H9 (cell line): ENCODE results near the gene PRDM11. TPM values are rescaled to one million over a fixed set of nuclear protein-coding genes. Genes with fewer than 3 reads are reported as not detected.

Experiments
- DNase-seq: peaks from one replicate; pipeline ENCODE4 v3.0.0-alpha.2; 2017
- H2AFZ ChIP-seq: one replicate; pipeline ENCODE4 v1.6.1; 2013; ENCODE audit warnings: mild to moderate bottlenecking, low read length, control low read depth, moderate library complexity
- H2AK5ac ChIP-seq: 2 replicates; pipeline ENCODE4 v1.6.1; 2013; ENCODE audit warnings: low read length, control low read depth, mixed read lengths; ENCODE audit not compliant: insufficient read length
- H2BK120ac ChIP-seq: one replicate; pipeline ENCODE4 v1.6.1; 2013; ENCODE audit warnings: low read depth, mild to moderate bottlenecking, low read length, control low read depth, inconsistent platforms; ENCODE audit not compliant: poor library complexity, severe bottlenecking
- H2BK12ac ChIP-seq: 2 replicates; pipeline ENCODE4 v1.6.1; 2013; ENCODE audit warnings: low read length, control low read depth, mixed read lengths, low read depth; ENCODE audit not compliant: insufficient read length
- H2BK15ac ChIP-seq: 2 replicates; pipeline ENCODE4 v1.6.1; 2013; ENCODE audit warnings: low read depth, low read length, control low read depth
- H2BK20ac ChIP-seq: one replicate; pipeline ENCODE4 v1.6.1; 2013; ENCODE audit warnings: low read depth, mild to moderate bottlenecking, low read length, control low read depth, inconsistent platforms; ENCODE audit not compliant: poor library complexity, severe bottlenecking
- H2BK5ac ChIP-seq: 2 replicates; pipeline ENCODE4 v1.6.1; 2013; ENCODE audit warnings: low read length, control low read depth, mixed read lengths; ENCODE audit not compliant: insufficient read length
- H3K14ac ChIP-seq: 2 replicates; pipeline ENCODE4 v1.6.1; 2013; ENCODE audit warnings: low read length, control low read depth; ENCODE audit not compliant: insufficient read depth
- H3K18ac ChIP-seq: 2 replicates; pipeline ENCODE4 v1.6.1; 2013; ENCODE audit warnings: low read depth, mild to moderate bottlenecking, mixed read lengths, low read length, control low read depth; ENCODE audit not compliant: insufficient read length
- H3K23ac ChIP-seq: 2 replicates; pipeline ENCODE4 v1.6.1; 2013; ENCODE audit warnings: low read length, control low read depth, mixed read lengths, low read depth; ENCODE audit not compliant: insufficient read length
- H3K23me2 ChIP-seq: 2 replicates; pipeline ENCODE4 v1.6.1; 2013; ENCODE audit warnings: low read depth, mild to moderate bottlenecking, mixed read lengths, low read length, control low read depth; ENCODE audit not compliant: insufficient read length, poor library complexity, severe bottlenecking
- H3K27ac ChIP-seq: 2 replicates; pipeline ENCODE4 v1.5.1; 2013; ENCODE audit warnings: low read length, control low read depth, mixed read lengths, low read depth; ENCODE audit not compliant: insufficient read length
- H3K27me3 ChIP-seq: 2 replicates; pipeline ENCODE4 v1.6.1; 2013; ENCODE audit warnings: low read length, control low read depth, inconsistent platforms; ENCODE audit not compliant: insufficient read depth
- H3K4ac ChIP-seq: 2 replicates; pipeline ENCODE4 v1.6.1; 2013; ENCODE audit warnings: low read depth, mild to moderate bottlenecking, control low read depth, inconsistent platforms, low read length, moderate library complexity
- H3K4me1 ChIP-seq: 2 replicates; pipeline ENCODE4 v1.6.1; 2013; ENCODE audit warnings: low read length, control low read depth, inconsistent platforms; ENCODE audit not compliant: insufficient read depth
- H3K4me2 ChIP-seq: 2 replicates; pipeline ENCODE4 v1.6.1; 2013; ENCODE audit warnings: low read length, control low read depth, mixed read lengths; ENCODE audit not compliant: insufficient read length, insufficient read depth
- H3K56ac ChIP-seq: 2 replicates; pipeline ENCODE4 v1.6.1; 2013; ENCODE audit warnings: low read depth, mild to moderate bottlenecking, mixed read lengths, low read length, control low read depth; ENCODE audit not compliant: insufficient read length
- H3K79me1 ChIP-seq: 2 replicates; pipeline ENCODE4 v1.6.1; 2013; ENCODE audit warnings: low read depth, mild to moderate bottlenecking, moderate library complexity, low read length, control low read depth, inconsistent platforms; ENCODE audit not compliant: insufficient read depth, poor library complexity, severe bottlenecking
- H3K79me2 ChIP-seq: 2 replicates; pipeline ENCODE4 v1.6.1; 2013; ENCODE audit warnings: low read length, control low read depth, inconsistent platforms; ENCODE audit not compliant: insufficient read depth
- H3K9ac ChIP-seq: 2 replicates; pipeline ENCODE4 v1.6.1; 2013; ENCODE audit warnings: low read length, control low read depth, mixed read lengths; ENCODE audit not compliant: insufficient read length; ENCODE audit errors: extremely low read depth
- H3K9me3 ChIP-seq: one replicate; pipeline ENCODE4 v1.6.1; 2013; ENCODE audit warnings: low read depth, low read length, inconsistent platforms; ENCODE audit not compliant: control insufficient read depth
- H3T11ph ChIP-seq: one replicate; pipeline ENCODE4 v1.6.1; 2013; ENCODE audit warnings: mild to moderate bottlenecking, low read length, control low read depth, inconsistent platforms
- H4K20me1 ChIP-seq: one replicate; pipeline ENCODE4 v1.6.1; 2013; ENCODE audit not compliant: control insufficient read depth, insufficient read length, insufficient read depth
- H4K5ac ChIP-seq: 2 replicates; pipeline ENCODE4 v1.6.1; 2013; ENCODE audit warnings: low read depth, mild to moderate bottlenecking, mixed read lengths, low read length, control low read depth; ENCODE audit not compliant: insufficient read length
- H4K8ac ChIP-seq: replicated peaks from 2 replicates; pipeline ENCODE4 v1.6.1; 2013; ENCODE audit warnings: low read length, control low read depth, mixed read lengths, low read depth; ENCODE audit not compliant: insufficient read length
- H4K91ac ChIP-seq: 2 replicates; pipeline ENCODE4 v1.6.1; 2013; ENCODE audit warnings: low read depth, mild to moderate bottlenecking, moderate library complexity, mixed read lengths, low read length, control low read depth; ENCODE audit not compliant: insufficient read length
- H3K27ac Mint-ChIP-seq, 3 experiments: 2 replicates in 2 of 3; 3 replicates in 1 of 3; pipeline ENCODE4 v1.8.0; 2020 to 2021; ENCODE audit warnings: mixed read lengths in 3 of 3, mild to moderate bottlenecking in 1 of 3, moderate library complexity in 1 of 3
- H3K27me3 Mint-ChIP-seq: 2 replicates; pipeline ENCODE4 v1.8.0; 2021; ENCODE audit warnings: low read depth, mild to moderate bottlenecking, moderate library complexity, mixed read lengths
- H3K36me3 Mint-ChIP-seq, 3 experiments: 2 replicates in 2 of 3; 3 replicates in 1 of 3; pipeline ENCODE4 v1.8.0; 2020 to 2021; ENCODE audit warnings: low read depth in 3 of 3, mixed read lengths in 3 of 3; ENCODE audit not compliant: insufficient read depth in 1 of 3
- H3K4me1 Mint-ChIP-seq, 2 experiments: 2 replicates each; pipeline ENCODE4 v1.8.0; 2020; ENCODE audit warnings: mixed read lengths in 2 of 2
- H3K4me3 Mint-ChIP-seq, 2 experiments: 2 replicates in 1 of 2; 3 replicates in 1 of 2; pipeline ENCODE4 v1.8.0; 2020 to 2021; ENCODE audit warnings: mild to moderate bottlenecking in 2 of 2, mixed read lengths in 2 of 2, moderate library complexity in 1 of 2
- H3K9me3 Mint-ChIP-seq, 2 experiments: 2 replicates in 1 of 2; 3 replicates in 1 of 2; pipeline ENCODE4 v1.8.0; 2020; ENCODE audit warnings: mild to moderate bottlenecking in 2 of 2, mixed read lengths in 2 of 2, moderate library complexity in 1 of 2
- WGBS: extraction: QIAGEN DNeasy Blood & Tissue Kit; methylation state at CpG from one replicate; pipeline ENCODE4 v1.1.7; 2013; ENCODE audit warnings: missing lambda C conversion rate, low lambda C conversion rate, mixed read lengths; ENCODE audit not compliant: insufficient read length; ENCODE audit errors: extremely low coverage; 5-methylcytosine and 5-hydroxymethylcytosine counted together
- total RNA-seq: library from RNA; stranded (reverse); gene quantifications from 2 replicates; pipeline ENCODE4 v1.2.1, GENCODE V29; 2021
- TF ChIP-seq, protein P1 (sequence below): fragments of 200-600 bp; sonication (generic); conservative IDR thresholded peaks from 3 replicates; pipeline ENCODE4 v1.8.0; 2021; ENCODE audit warnings: antibody characterized with exemption, mild to moderate bottlenecking

The PRDM11 gene
- total RNA-seq, 1 experiment from 2014 or later = 11.5 TPM

DNA sequence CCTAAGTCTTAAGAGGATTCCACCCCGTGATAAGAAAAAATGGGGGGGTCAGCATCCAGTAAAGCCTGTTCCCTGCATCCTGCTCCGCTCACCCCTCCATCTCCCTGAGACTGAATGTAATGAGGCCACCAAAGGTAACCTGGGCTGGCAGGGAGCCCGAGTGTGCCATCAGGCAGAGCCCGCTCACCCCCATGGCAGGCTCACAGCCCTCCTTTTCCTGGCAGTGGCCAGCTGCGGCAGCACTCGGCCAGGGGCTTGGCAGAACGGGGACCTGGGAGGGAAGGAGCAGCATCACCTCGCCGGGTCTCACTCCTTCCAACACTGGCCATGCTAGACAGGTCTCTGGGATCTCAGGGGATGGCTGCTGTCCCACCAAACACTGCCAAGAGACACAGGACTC, 64.4 kb downstream of the PRDM11 start:
- H3K79me2 ChIP-seq = no peaks in the 10 kb centered on the region
- no peaks in the 10 kb centered on the region for H4K20me1 ChIP-seq
- no peak overlapping the region for H3K4ac ChIP-seq
- H3K27ac ChIP-seq = no peak overlapping the region
- Mint-ChIP-seq H3K36me3 (peaks cover 0 to 4% (median 0%) of the 10 kb centered on the region in 3 experiments; a peak in 3 of 7 replicates), H3K27me3 (no peaks in the 10 kb centered on the region; the same call in none of the 2 replicates), H3K27ac (no peak overlapping the region), H3K4me3 (no peak overlapping the region), H3K4me1 (peaks cover 13 to 22% of the 10 kb centered on the region in 2 experiments), H3K9me3 (no peaks in the 10 kb centered on the region)
- no peaks in the 10 kb centered on the region for H3K23me2 ChIP-seq
- DNase-seq = no peak
- TF ChIP-seq, protein P1, sequence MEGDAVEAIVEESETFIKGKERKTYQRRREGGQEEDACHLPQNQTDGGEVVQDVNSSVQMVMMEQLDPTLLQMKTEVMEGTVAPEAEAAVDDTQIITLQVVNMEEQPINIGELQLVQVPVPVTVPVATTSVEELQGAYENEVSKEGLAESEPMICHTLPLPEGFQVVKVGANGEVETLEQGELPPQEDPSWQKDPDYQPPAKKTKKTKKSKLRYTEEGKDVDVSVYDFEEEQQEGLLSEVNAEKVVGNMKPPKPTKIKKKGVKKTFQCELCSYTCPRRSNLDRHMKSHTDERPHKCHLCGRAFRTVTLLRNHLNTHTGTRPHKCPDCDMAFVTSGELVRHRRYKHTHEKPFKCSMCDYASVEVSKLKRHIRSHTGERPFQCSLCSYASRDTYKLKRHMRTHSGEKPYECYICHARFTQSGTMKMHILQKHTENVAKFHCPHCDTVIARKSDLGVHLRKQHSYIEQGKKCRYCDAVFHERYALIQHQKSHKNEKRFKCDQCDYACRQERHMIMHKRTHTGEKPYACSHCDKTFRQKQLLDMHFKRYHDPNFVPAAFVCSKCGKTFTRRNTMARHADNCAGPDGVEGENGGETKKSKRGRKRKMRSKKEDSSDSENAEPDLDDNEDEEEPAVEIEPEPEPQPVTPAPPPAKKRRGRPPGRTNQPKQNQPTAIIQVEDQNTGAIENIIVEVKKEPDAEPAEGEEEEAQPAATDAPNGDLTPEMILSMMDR = no peak
- no CpG with 5 or more reads among the region's 9 CpGs for WGBS
- H3K79me1 ChIP-seq = no peaks in the 10 kb centered on the region
- no peak overlapping the region for H3K9ac ChIP-seq
- H2AFZ ChIP-seq = no peak overlapping the region
- H3K18ac ChIP-seq = no peak overlapping the region
- H3K27me3 ChIP-seq = no peaks in the 10 kb centered on the region
- H4K91ac ChIP-seq = no peak overlapping the region
- H2BK120ac ChIP-seq = no peak overlapping the region
- H4K8ac ChIP-seq = no peak overlapping the region
- H2BK15ac ChIP-seq = no peak overlapping the region
- no peak overlapping the region for H3K23ac ChIP-seq
- no peaks in the 10 kb centered on the region for H3K9me3 ChIP-seq
- no peak overlapping the region for H3K56ac ChIP-seq
- no peak overlapping the region for H3K4me2 ChIP-seq
- no peak overlapping the region for H3T11ph ChIP-seq
- no peaks in the 10 kb centered on the region for H3K4me1 ChIP-seq
- H2BK20ac ChIP-seq = no peak overlapping the region
- H2BK5ac ChIP-seq = no peak overlapping the region
- H3K14ac ChIP-seq = no peak overlapping the region
- no peak overlapping the region for H2AK5ac ChIP-seq
- no peak overlapping the region for H2BK12ac ChIP-seq
- no peak overlapping the region for H4K5ac ChIP-seq
